ENCODE measurements around the gene NOTO.

Gene NOTO

DNA sequence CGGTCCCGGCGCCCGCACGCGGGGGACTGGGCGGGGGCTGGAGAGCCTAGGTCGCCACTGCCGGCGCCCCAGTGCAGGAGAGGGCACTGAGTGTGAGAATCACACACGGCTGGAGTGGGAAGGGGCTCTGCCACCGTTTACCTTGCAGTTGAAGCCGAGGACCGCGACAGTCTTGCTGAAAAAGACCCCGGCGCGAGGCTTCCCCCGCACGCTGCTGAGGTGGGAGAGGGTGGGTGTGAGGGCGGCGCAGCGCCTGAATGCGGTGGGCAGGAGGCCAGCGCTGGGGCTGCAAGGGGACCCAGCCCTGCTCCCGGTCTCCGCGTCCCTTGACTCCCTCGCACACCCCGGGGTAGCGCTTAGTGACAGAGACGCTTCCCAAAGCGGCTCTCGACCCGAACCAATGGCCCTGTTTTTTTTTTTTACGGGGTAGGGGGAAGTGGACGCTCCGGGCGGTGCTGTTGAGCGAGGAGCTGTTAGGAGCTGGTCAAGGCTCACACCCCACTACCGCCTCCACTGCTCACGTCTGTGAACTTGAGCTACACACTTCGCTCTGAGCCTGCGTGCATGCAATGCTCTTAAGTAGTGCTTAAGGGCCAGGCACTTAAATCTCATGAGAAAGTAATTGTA is 794 bp downstream of the NOTO start:
- DNase-seq: no peak

- DNase-seq: no peak
These were observed 3.2 kb downstream of the NOTO start for GRCh38 chr2:73205611-73206010.

DNA sequence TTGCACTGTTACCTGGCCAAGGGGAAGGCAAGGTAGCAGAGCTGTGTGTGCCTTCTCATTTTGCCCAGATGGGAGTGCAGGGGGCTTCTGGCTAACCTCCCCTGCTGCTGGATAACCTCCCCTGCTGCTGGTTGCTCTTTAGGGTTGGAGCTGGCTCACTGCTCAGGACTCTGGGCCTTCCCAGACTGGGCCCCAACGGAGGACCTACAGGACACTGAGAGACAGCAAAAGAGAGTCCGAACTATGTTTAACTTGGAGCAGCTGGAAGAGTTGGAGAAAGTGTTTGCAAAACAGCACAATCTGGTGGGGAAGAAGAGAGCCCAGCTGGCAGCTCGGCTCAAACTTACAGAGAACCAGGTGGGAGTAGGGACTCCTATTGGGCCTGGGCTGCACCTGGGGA is 5.9 kb downstream of the NOTO start:
- no peak for DNase-seq

GRCh38 chr2:73210019-73210418 is 7.6 kb downstream of the NOTO start:
- no peak for DNase-seq

GRCh38 chr2:73210696-73211095 is 8.3 kb downstream of the NOTO start:
- no peak for DNase-seq

DNA sequence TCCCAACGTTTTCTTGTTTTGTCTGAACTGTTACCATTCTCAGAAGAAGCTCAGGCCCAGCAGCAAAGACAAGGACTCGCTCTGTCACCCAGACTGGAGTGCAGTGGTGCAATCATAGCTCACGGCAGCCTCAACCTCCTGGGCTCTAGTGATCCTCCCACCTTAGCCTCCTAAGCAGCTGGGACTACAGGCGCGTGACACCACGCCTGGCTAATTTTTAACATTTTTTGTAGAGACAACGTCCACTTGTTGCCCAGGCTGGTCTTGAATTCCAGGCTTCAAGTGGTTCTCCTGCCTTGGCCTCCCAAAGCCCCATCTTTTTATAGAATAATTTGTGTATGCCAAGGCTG is 9.7 kb downstream of the NOTO start:
- no peak for DNase-seq

- peak; percentile 64 for DNase-seq
These were observed 10.2 kb downstream of the NOTO start for GRCh38 chr2:73212448-73213176.

DNA sequence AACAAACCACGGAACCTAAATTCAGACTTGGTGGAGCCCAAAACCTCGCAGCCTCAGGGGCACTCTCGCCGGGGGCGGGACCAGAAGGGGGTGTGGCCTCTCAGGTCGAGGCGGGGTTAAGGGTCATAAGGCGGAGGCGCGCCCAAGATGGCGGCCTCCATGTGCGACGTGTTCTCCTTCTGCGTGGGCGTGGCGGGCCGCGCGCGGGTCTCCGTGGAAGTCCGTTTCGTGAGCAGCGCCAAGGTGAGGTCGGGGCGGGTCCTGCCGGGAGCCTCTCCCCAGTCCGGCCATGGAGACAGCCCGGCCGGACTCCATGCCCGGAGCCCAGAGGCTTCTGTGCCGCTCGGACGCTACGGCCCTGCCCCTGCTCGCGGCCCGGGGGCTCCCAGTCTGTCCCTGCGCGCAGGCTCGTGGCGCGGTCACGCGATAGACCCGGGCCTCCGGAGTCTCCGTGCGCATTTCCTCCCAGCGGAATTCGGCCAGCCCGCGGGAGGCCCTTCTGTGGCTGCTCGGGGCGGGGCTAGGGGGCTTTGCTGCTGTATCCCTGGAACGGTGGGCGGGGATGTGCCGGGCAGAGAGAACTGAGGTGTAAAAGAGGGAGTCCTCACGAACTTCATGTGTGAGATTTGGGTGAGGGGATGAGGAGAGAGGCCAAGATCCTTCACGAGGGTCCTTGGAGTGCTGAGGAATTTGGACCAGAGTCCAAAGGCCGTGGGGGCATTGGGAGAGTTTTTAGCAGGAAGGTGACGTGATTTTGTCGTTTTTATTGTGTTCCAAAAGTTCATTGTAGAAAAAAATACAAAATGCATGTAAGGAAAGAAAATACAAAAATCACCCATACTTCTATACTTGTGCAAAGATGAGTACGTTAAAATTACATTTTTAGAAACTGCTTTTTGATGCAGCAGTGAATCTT is 12.0 kb downstream of the NOTO start, which contains the start of gene SMYD5:
Gene SMYD5 (plus strand): TSS at position 126 of the 916 bp plus-strand sequence. CDS start 22 bp downstream, at position 148.
- peak; percentile 87 for DNase-seq

- DNase-seq: no peak
These were observed 12.9 kb downstream of the NOTO start for GRCh38 chr2:73215254-73215653.

DNA sequence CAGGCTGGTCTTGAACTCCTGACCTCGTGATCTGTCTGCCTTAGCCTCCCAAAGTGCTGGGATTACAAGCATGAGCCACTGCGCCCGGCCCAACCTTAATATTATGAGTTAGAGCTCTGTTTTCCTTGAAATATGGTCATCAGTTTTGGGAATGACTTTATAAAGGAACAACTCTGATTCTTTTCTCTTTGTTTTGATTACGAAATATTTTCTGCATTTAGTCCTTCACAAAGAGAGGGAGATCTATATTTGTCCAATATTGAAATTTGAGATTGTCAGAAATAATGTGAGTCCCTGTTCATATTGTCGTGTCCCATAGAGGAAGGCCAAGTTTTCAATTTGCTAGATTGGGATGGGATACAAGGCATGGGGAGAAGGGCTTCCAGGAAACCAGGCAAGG is 14.8 kb downstream of the NOTO start:
- no peak for DNase-seq

- no peak for DNase-seq
These were observed 15.5 kb downstream of the NOTO start for GRCh38 chr2:73217826-73218225.

DNA sequence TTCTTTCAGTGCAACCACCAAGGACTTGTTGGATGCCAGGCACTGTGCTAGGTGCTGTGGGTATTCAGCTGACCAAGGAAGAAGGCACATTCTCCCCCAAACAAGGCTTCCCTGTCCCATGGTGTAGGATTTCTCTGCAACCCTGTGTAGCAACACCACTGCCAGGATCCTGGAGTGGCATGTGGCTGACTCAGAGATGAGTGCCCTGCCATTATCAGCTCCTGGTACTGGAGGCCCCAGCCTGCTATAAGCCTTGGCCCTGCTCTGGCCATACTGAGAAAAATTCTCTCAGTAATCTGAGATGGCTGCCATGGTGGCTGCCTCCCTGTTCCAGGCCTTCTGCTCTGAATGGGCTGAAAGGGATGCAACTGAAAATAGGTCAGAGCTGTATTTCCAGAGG is 15.9 kb downstream of the NOTO start:
- no peak for DNase-seq

GRCh38 chr2:73223821-73224220 is 21.4 kb downstream of the NOTO start:
- DNase-seq: no peak

DNA sequence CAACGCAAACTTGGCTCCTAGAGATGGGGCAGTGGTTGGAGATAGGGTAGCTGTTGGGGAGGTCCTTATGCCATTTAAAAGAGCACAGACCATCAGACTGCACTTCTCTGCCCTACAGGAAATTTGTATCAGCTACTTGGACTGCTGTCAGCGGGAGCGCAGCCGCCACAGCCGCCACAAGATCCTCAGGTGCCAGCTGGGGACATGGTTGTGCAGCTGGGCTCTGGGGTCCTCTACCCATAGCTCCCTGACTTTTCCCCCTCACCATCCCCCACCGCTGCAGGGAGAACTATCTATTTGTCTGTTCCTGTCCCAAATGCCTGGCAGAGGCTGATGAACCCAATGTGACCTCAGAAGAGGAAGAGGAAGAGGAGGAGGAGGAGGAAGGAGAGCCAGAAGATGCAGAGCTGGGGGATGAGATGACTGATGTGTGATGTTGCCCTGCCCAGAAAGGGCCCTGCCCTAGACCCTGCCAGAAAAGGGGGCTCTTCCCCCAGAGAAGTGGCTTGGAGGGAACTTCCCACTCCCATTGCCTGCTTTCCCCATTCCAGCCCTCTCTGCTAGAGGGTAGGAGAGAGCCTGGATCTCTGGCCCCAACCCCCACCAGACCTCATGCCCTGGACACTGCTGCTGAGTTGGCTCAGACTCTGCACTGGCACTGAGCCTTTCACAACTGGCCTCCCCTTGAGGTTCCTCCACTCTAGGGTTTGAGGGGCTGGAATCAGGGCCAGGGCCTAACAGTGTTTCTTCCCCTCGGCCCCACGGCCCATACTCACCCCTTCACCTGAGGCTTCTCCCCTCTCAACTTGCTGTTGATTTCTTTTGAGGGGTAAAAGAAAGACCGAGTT is 23.4 kb downstream of the NOTO start:
- DNase-seq: no peak

DNA sequence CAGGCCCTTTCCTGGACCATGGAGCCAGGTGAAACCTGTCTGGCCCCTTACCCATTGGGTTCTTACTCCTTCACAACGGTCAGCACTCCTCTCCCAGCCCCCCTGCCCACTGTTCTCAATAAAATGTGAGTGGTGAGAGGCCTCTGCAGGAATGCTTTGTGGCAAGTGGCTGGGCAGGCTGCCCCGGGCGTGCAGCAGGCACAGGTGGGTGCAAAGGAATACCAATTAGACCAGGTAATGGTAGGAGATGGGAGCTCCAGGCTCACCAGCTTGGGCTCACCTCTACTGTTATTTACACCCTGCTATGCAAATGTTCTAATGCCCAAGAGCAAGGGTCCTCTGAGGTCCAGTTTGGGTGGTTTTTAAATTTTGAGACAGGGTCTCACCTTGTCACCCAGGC is 24.7 kb downstream of the NOTO start:
- no peak for DNase-seq

DNA sequence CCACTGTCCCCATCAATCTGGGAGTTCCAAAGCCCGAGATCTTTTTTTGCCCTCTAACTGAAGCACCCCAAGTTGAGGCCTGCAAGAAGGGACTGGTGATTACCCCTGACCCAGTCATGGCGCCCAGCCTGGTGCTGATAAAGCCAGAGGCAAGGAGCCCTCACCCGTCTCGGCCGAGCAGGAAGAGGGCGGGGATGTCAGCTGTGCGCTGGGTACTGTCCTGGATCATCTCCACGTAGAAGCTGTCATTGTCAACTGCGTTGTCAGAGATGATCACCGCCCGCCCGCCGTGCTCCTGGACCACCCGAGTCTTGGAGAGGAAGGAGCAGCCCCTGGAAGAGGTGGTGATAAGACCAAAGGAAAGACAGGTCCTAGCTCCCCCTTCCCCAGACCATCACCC is 26.3 kb downstream of the NOTO start:
- DNase-seq: no peak

- DNase-seq: no peak
These were observed 30.2 kb downstream of the NOTO start for GRCh38 chr2:73232403-73233153.

DNA sequence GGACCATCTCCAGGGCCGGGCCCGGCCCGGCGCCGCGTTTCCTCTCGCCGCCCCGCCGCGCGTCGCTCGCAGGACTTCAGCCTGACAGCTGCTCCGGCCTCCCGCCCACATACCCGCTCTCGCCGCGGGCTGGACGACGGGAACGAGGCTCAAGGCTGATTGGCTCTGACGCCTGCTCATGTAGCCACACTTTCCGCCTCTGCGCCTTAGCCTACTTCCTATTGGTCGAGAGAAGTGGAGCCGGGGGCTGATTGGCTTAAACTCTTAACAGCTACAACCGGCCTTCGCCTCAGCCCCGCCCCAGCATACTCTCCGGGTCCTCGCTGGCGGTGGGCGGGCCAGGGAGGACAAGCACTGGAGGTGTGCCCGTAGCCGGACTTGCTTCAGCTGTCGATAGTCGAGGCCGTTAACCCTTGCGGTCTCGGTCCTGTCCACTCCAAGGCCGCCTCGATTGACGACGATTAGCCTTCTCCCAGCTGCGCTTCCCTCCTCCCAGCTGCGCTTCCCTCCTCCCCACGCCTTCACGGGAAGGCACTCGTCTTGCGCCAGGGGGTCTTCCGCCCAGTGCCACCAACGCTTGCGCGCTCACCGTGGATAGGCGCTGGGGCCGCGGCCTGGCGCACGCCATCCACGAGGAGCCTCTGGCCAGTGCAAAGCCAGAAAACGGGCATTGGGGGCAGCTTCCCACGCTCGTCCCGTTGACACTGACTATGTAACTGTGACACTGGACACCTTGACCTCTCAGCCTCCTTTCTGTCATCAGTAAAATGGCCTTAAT is 31.0 kb downstream of the NOTO start, which contains the start of gene PRADC1:
Gene PRADC1 (minus strand): TSS at position 86 of the 778 bp plus-strand sequence. CDS start 79 bp downstream, at position 7.
- DNase-seq: peak; percentile 97

GRCh38 chr2:73233932-73234832 is 31.8 kb downstream of the NOTO start, which contains the start of gene CCT7:
Gene CCT7 (plus strand): TSS chr2:73234308. CDS start chr2:73234379, 71 bp downstream.
- peak; percentile 88 for DNase-seq

All from CD4-positive, alpha-beta T cell treated with Interferon gamma for 1 hour (primary cell).